Breast epithelium (tissue), 4 donors: ENCODE measurements around the gene EPB41. TPM values are rescaled to one million over a fixed set of nuclear protein-coding genes. Genes with fewer than 3 reads are reported as not detected.

Experiments
- DNase-seq, 2 donors: peaks; one replicate each; pipeline ENCODE4 v3.0.0-alpha.2; 2019; ENCODE audit warnings: low spot score in 2 of 2
- H3K27ac ChIP-seq, 2 donors: fragments of 200-600 bp; sonication (generic) in 1 of 2; one replicate each; pipeline ENCODE4 v1.5.1; 2016 to 2019; ENCODE audit warnings: mild to moderate bottlenecking in 1 of 2
- H3K27me3 ChIP-seq, 2 donors: fragments of 200-600 bp; sonication (generic) in 1 of 2; one replicate each; pipeline versions ENCODE4 v1.5.1 to v1.6.0; 2017 to 2019; ENCODE audit warnings: control low read depth in 1 of 2, mild to moderate bottlenecking in 1 of 2
- H3K36me3 ChIP-seq: fragments of 200-600 bp; one replicate; pipeline ENCODE4 v1.5.1; 2019
- H3K4me1 ChIP-seq, 2 donors: fragments of 200-600 bp; sonication (generic); one replicate each; pipeline ENCODE4 v1.5.1; 2016 to 2019; ENCODE audit warnings: control low read depth in 1 of 2
- H3K4me3 ChIP-seq, 3 donors: fragments of 200-600 bp; sonication (generic); 1 replicate in 2 of 3; 2 replicates in 1 of 3; pipeline ENCODE4 v1.5.1; 2016 to 2019; ENCODE audit warnings: mild to moderate bottlenecking in 3 of 3, moderate library complexity in 2 of 3
- H3K9me3 ChIP-seq, 2 donors: fragments of 200-600 bp; sonication (generic) in 1 of 2; one replicate each; pipeline ENCODE4 v1.5.1; 2016 to 2019; ENCODE audit warnings: control low read depth in 1 of 2
- CTCF ChIP-seq, 3 donors: fragments of 450-650 bp; IDR thresholded peaks; one replicate each; pipeline ENCODE4 v1.5.1; 2016 to 2017; ENCODE audit warnings: antibody characterized with exemption in 3 of 3, mild to moderate bottlenecking in 3 of 3, moderate library complexity in 3 of 3
- POLR2A ChIP-seq: fragments of 450-650 bp; IDR thresholded peaks from one replicate; pipeline ENCODE4 v1.6.1; 2016; ENCODE audit warnings: antibody characterized with exemption, mild to moderate bottlenecking, moderate library complexity
- POLR2AphosphoS5 ChIP-seq, 3 donors: sonication (generic); formaldehyde crosslinking; IDR thresholded peaks; one replicate each; pipeline ENCODE4 v1.6.1; 2017; ENCODE audit warnings: antibody characterized with exemption in 3 of 3
- intact Hi-C: fragments of 100-400 bp; cut with DNase I; formaldehyde crosslinking; loops from one replicate; pipeline ENCODE4 v1.15.1; 2023; ENCODE audit warnings: low total_unique reads
- total RNA-seq, 3 donors: library from RNA; depleted of rRNA; stranded (reverse); fragments of >200 nt; gene quantifications; one replicate each; pipeline ENCODE4 v1.1.0, GENCODE V29; 2016

Gene EPB41
- total RNA-seq, 3 donors from 2014 or later = 36.2 to 67.2 (median 51.8) TPM

- Histone ChIP-seq H3K36me3 (no peaks in the 10 kb centered on the region), H3K9me3 (no peaks in the 10 kb centered on the region), H3K4me3 (peak overlapping the region; percentile 61 to 79 (median 68)), H3K4me1 (peaks cover 0 to 6% of the 10 kb centered on the region in 2 donors), H3K27ac (peak overlapping the region; percentile 93 to 94), H3K27me3 (peaks cover 0 to 13% of the 10 kb centered on the region in 2 donors)
- intact Hi-C loops = no loop called here
- DNase-seq = no peak
- no peak for TF ChIP-seq POLR2A
- TF ChIP-seq POLR2AphosphoS5 (IDR thresholded peaks at IDR 0.05) = no peak
- TF ChIP-seq CTCF (IDR thresholded peaks at IDR 0.05) = no peak
Measured at GRCh38 chr1:29121936-29122681, 207.7 kb downstream of the EPB41 start.

- Histone ChIP-seq H3K4me3 (peak overlapping the region; percentile 61 to 79 (median 68)), H3K27me3 (peaks cover 0 to 13% of the 10 kb centered on the region in 2 donors), H3K27ac (peak overlapping the region; percentile 93 to 94), H3K4me1 (peaks cover 0 to 6% of the 10 kb centered on the region in 2 donors), H3K9me3 (no peaks in the 10 kb centered on the region), H3K36me3 (no peaks in the 10 kb centered on the region)
- TF ChIP-seq POLR2AphosphoS5 (IDR thresholded peaks at IDR 0.05) (peak in 2 of 3 donors; percentile 53 to 67), CTCF (IDR thresholded peaks at IDR 0.05) (no peak)
- DNase-seq = peak in 1 of 2 donors; percentile 61
- intact Hi-C loops = no loop called here
Measured at GRCh38 chr1:29122682-29123052, 208.3 kb downstream of the EPB41 start.

- intact Hi-C loops = no loop called here
- Histone ChIP-seq H3K9me3 (no peaks in the 10 kb centered on the region), H3K4me1 (peaks cover 0 to 6% of the 10 kb centered on the region in 2 donors), H3K27me3 (peaks cover 0 to 13% of the 10 kb centered on the region in 2 donors), H3K27ac (peak overlapping the region; percentile 93 to 94), H3K36me3 (no peaks in the 10 kb centered on the region), H3K4me3 (peak overlapping the region; percentile 61 to 79 (median 68))
- peak in 1 of 3 donors; percentile 17 for TF ChIP-seq POLR2AphosphoS5 (IDR thresholded peaks at IDR 0.05)
- no peak for TF ChIP-seq POLR2A
- TF ChIP-seq CTCF (IDR thresholded peaks at IDR 0.05) = no peak
- no peak for DNase-seq
Measured at GRCh38 chr1:29123053-29123886, 208.9 kb downstream of the EPB41 start.

GRCh38 chr1:29123887-29124365 is 209.6 kb downstream of the EPB41 start, which contains the start of gene TMEM200B:
Gene TMEM200B, minus strand, starts transcription at chr1:29123903. Its CDS starts 2,075 bp downstream, at chr1:29121828.
- Histone ChIP-seq H3K27me3 (peaks cover 0 to 13% of the 10 kb centered on the region in 2 donors), H3K27ac (peak within 1 kb of the TSS; percentile 93 to 94), H3K36me3 (no peaks in the 10 kb centered on the region), H3K9me3 (no peaks in the 10 kb centered on the region), H3K4me1 (peaks cover 0 to 6% of the 10 kb centered on the region in 2 donors), H3K4me3 (peak within 1 kb of the TSS; percentile 61 to 79 (median 68))
- intact Hi-C loops = no loop called here
- DNase-seq = no peak
- no peak for TF ChIP-seq CTCF (IDR thresholded peaks at IDR 0.05)
- no peak for TF ChIP-seq POLR2A
- no peak for TF ChIP-seq POLR2AphosphoS5 (IDR thresholded peaks at IDR 0.05)
